Measurements from ENCODE around the gene TVP23C.

The TVP23C gene

DNA sequence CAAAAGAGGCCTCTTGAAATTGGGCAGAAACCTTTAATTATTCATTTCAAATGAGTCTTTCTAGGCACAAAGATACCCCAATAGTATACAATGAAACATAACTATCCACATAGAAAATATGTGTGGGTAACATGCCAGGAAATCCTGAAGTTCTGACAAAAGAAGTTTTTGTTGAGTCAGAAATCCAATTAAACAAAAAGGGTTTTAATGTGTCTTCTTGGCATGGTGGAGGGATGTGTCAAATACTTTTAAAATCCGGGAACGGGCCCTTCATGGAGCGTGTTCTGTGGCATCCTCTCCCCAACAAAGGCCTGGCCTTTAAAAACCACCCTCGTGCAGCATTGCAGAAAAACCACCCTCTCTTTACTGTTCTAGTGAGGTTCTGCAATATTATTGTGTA, 110.0 kb downstream of the TVP23C start:
- no peak overlapping the region for H3K4me3 ChIP-seq (ENCODE audit: low read depth, low read length)
- POLR2A ChIA-PET = no interaction called here
- no peak for DNase-seq (ENCODE audit: low read depth, low spot score)
- TF ChIP-seq, protein P1, sequence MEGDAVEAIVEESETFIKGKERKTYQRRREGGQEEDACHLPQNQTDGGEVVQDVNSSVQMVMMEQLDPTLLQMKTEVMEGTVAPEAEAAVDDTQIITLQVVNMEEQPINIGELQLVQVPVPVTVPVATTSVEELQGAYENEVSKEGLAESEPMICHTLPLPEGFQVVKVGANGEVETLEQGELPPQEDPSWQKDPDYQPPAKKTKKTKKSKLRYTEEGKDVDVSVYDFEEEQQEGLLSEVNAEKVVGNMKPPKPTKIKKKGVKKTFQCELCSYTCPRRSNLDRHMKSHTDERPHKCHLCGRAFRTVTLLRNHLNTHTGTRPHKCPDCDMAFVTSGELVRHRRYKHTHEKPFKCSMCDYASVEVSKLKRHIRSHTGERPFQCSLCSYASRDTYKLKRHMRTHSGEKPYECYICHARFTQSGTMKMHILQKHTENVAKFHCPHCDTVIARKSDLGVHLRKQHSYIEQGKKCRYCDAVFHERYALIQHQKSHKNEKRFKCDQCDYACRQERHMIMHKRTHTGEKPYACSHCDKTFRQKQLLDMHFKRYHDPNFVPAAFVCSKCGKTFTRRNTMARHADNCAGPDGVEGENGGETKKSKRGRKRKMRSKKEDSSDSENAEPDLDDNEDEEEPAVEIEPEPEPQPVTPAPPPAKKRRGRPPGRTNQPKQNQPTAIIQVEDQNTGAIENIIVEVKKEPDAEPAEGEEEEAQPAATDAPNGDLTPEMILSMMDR (IDR thresholded peaks at IDR 0.05; ENCODE audit: insufficient read depth, low read length, missing control alignments) = no peak
- CTCF ChIA-PET = no interaction called here

DNA sequence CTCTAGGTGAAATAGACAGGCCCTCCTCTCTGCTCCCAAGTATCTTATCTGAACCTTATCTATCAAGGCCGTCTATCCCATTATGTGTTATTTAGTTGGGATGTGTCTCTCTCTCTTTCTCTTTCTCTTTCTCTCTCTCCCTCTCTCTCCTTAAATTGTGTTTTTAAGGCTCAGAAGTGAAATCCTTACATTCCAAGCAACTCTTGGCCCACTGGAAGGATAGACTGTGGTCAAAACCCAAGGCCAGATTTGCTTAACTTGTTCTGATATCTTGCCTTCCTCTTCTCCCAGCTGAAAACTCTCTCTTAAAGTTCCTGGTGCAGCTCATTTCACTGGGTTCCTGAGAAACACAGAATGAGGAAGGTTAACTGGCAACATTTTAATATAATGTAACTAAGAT, 110.5 kb downstream of the TVP23C start:
- POLR2A ChIA-PET = no interaction called here
- CTCF ChIA-PET = interaction anchor here (0.9 kb wide), 1 partner anchor 51 kb away, joined by 3 read pairs; no protein-coding TSS in a partner anchor
- no peak for DNase-seq (ENCODE audit: low read depth, low spot score)
- TF ChIP-seq, protein P1 (IDR thresholded peaks at IDR 0.05; ENCODE audit: insufficient read depth, low read length, missing control alignments) = no peak
- no peak overlapping the region for H3K4me3 ChIP-seq (ENCODE audit: low read depth, low read length)

Data from AG04449 (cell line).